ENCODE data around the gene GOLPH3L. TPM values are rescaled to one million over a fixed set of nuclear protein-coding genes. Genes with fewer than 3 reads are reported as not detected.
"Not testable (repeated sequence)": the region's sequence is repeated elsewhere in the genome, so short reads cannot be mapped to it uniquely, and the experiment has no call there.

Gene GOLPH3L
- total RNA-seq, 1 donor from 2014 or later, result 16.5 TPM

DNA sequence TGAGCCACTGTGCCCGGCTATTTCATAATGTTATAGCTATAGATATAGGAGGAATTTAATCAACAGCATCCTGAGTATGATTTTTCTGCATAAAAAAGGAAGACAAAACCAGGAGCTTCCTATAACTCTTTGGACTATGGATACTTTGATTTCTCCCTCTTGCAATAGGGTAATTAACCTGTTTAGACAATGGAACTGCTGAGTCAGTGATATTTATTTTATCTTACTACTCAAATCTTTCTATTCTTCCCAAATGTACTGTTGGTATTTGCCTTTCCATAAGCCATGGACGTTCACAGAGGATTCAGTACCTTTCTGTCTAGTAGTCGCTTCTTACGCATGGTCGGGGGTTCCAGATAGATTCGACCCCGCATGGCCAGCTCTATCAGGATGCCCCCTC, 33.6 kb downstream of the GOLPH3L start:
- intact Hi-C loops (cut with DNase I), result no loop called here
- no peak for ATAC-seq
- no peak for DNase-seq (ENCODE audit: missing footprints)

DNA sequence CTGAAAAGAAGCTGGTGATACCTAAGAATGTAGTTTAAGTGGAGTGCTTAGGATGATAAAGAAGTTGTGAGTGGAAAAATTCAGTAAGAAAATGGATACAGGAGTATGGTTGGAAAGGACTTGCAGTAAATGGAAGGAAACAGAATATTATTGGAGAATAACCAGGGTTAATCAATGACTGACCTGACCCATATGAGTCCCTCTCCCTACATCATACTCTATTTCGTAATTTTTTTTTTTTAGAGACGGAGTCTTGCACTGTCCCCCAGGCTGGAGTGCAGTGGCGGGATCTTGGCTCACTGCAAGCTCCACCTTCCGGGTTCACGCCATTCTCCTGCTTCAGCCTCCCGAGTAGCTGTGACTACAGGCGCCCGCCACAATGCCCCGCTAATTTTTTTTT, 34.1 kb downstream of the GOLPH3L start:
- ATAC-seq, result no peak
- DNase-seq (ENCODE audit: missing footprints), result no peak
- intact Hi-C loops (cut with DNase I), result no loop called here

DNA sequence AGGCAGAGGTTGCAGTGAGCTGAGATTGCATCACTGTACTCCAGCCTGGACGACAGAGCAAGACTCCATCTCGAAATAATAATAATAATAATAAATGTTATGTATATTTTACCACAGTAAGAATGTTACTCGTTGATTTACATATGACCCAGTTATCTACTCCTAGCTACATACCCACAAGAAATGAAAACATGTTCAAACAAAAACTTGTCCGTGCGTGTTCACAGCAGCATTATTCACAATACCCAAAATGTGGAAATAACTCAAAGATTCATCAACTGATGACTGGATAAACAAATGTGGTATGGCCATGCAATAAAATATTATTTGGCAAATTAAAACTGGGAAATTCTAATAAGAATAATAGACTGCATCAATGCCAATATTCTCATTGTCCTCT, 35.8 kb downstream of the GOLPH3L start:
- intact Hi-C loops (cut with DNase I), result no loop called here
- DNase-seq (ENCODE audit: missing footprints) (no peak), ATAC-seq (no peak)

DNA sequence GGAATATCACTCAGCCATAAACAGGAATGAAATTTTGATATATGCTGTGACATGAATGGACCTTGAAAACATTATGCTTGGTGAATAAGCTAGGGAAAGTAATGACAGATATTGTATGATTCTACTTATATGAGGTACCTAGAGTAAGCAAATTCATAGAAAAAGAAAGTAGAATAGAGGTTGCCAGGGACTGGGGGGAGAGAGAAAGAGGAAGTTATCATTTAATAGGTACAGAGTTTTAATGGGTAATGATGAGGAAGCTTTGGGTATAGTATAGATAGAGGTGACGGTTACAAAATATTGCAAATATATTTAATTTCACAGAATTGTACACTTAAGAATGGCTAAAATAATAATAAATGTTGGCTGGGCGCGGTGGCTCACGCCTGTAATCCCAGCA, 36.4 kb downstream of the GOLPH3L start:
- DNase-seq (ENCODE audit: missing footprints), result no peak
- intact Hi-C loops (cut with DNase I), result no loop called here
- no peak for ATAC-seq

DNA sequence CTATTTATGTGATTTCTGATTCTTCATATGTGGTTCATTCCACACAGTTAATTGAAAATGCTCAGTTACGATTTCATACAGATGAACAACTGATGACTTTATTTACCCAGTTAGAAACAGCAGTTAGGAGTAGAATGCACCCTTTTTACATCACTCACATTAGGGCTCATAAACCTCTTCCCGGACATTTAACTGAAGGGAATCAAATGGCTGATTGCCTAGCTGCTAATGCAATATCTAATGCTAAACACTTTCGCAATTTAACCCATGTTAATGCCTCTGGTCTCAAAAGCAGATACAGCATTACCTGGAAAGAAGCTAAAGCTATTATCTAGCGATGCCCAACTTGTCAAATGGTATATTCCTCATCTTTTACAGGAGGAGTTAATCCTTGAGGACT, 39.9 kb downstream of the GOLPH3L start:
- ATAC-seq; DNase-seq (ENCODE audit: missing footprints); intact Hi-C loops (cut with DNase I): not testable (repeated sequence)

DNA sequence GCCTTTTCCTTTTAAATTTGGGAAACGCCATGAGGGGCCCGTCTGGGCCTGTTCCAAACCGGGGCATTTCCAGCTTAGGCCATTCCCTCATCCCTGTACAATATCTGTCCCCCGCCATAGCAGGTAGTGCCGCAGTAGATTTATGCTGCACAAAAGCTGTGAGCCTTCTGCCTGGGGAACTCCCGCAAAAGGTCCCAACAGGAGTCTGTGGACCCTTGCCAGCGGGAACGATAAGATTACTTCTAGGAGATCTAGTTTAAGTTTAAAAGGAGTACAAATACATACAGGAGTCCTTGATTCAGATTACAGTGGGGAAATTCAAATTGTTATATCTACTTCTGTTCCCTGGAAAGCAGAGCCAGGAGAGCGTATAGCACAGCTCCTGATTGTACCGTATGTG, 42.3 kb downstream of the GOLPH3L start:
- ATAC-seq; intact Hi-C loops (cut with DNase I); DNase-seq (ENCODE audit: missing footprints): not testable (repeated sequence)

DNA sequence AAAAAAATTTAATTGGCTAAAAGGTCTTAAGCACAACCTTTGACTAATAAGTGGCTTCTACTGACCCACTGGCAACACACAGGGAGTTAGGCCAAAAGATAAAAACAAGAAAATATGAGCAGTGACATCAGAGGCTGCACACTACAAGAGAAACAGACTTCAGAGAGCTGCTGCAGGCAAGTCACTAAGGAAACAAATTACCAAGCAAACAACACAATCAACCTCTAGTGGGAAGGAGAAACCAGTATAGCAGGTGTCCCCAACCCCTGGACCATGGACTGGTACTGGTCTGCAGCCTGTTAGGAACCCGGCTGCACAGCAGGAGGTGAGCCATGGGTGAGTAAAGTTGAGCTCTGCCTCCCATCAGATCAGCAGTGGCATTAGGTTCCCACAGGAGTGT, 46.8 kb downstream of the GOLPH3L start:
- DNase-seq (ENCODE audit: missing footprints), result no peak
- intact Hi-C loops (cut with DNase I), result no loop called here
- ATAC-seq, result peak; percentile 89

DNA sequence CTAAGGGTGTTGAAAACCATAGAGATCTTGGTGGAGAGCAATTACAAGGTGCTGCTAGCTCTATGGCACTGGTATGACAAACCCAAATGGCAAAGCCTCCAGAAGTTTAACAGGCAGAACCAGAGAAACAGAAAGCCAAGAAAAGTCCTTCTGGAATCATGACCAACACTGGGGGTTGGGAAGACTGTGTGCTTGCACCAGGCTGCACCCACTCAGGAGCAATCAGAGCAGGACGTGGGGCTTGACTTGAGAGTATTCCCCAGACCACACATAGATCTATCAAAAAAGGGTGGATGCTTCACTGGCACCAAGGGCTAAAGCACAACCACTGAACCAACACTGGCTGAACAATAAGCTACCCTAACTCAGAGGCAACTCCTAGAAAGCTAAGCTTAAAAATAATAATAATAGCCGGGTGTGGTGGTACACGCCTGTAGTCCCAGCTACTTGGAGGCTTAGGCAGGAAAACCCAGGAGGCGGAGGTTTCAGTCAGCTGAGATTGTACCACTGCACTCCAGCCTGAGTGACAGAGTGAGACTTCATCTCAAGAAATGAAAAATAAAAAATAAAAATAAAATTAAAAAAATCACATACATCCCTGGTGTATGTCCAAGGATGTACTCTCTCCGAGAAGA, 47.4 kb downstream of the GOLPH3L start:
- DNase-seq (ENCODE audit: missing footprints) (no peak), ATAC-seq (peak; percentile 38)
- intact Hi-C loops (cut with DNase I), result no loop called here

DNA sequence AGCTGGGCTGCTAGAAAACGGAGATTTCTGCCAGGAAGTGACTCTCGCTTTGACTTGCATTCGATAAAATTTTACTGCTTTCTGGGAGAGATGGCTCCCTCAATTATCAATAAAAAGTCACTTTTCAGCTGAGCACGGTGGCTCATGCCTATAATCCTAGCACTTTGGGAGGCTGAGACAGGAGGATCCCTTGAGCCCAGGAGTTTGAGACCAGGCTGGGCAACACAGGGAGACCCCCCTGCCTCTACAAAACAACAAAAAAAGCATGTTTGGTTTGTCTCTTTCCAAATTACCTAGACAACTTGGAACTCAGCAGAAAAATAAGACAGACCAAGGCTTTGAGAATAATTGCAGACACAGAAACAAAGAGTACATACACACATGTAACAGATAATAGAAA, 54.7 kb downstream of the GOLPH3L start:
- no peak for ATAC-seq
- no peak for DNase-seq (ENCODE audit: missing footprints)
- intact Hi-C loops (cut with DNase I), result no loop called here

DNA sequence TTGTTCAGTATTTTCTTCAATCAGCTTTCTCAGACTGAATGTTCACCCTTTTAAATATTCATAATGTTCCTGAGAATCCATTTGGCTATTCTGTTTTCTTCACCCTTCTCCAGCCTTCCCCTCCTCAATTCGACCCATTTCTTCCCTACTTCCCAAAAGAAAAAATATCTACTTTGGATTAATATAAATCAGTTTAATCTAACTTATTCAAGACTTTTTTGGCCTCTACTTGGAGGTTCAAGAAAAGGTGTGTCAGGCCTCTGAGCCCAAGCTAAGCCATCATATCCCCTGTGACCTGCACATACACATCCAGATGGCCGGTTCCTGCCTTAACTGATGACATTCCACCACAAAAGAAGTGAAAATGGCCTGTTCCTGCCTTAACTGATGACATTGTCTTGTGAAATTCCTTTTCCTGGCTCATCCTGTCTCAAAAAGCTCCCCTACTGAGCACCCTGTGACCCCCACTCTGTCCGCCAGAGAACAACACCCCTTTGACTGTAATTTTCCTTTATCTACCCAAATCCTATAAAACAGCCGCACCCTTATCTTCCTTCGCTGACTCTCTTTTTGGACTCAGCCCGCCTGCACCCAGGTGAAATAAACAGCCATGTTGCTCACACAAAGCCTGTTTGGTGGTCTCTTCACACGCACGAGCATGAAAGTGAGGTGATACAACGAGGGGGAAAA, 55.7 kb downstream of the GOLPH3L start:
- ATAC-seq; DNase-seq (ENCODE audit: missing footprints); intact Hi-C loops (cut with DNase I): not testable (repeated sequence)

DNA sequence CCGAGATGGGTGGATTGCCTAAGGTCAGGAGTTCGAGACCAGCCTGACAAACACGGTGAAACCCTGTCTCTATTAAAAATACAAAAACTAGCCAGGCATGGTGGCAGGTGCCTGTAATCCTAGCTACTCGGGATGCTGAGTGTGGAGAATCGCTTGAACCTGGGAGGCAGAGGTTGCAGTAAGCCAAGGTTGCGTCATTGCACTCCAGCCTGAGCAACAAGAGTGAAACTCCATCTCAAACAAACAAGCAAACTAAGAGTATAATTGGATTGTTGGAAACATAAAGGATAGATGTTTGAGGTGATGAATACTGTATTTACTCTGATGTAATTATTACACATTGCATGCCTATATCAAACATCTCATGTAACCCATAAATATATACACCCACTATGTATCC, 58.5 kb downstream of the GOLPH3L start:
- DNase-seq (ENCODE audit: missing footprints); intact Hi-C loops (cut with DNase I); ATAC-seq: not testable (repeated sequence)

DNA sequence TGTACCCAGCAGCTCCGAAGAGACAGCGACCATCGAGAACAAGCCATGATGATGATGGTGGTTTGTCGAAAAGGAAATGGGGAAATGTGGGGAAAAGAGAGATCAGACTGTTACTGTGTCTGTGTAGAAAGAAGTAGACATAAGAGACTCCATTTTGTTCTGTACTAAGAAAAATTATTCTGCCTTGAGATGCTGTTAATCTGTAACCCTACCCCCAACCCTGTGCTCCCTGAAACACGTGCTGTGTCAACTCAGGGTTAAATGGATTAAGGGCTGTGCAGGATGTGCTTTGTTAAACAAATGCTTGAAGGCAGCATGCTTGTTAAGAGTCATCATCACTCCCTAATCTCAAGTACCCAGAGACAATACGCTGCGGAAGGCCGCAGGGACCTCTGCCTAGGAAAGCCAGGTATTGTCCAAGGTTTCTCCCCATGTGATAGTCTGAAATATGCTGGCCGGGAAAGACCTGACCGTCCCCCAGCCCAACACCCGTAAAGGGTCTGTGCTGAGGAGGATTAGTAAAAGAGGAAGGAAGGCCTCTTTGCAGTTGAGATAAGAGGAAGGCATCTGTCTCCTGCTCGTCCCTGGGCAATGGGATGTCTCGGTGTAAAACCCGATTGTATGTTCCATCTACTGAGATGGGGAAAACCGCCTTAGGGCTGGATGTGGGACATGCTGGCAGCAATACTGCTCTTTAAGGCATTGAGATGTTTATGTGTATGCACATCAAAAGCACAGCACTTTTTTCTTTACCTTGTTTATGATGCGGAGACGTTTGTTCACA, 61.9 kb downstream of the GOLPH3L start:
- DNase-seq (ENCODE audit: missing footprints); ATAC-seq; intact Hi-C loops (cut with DNase I): not testable (repeated sequence)

DNA sequence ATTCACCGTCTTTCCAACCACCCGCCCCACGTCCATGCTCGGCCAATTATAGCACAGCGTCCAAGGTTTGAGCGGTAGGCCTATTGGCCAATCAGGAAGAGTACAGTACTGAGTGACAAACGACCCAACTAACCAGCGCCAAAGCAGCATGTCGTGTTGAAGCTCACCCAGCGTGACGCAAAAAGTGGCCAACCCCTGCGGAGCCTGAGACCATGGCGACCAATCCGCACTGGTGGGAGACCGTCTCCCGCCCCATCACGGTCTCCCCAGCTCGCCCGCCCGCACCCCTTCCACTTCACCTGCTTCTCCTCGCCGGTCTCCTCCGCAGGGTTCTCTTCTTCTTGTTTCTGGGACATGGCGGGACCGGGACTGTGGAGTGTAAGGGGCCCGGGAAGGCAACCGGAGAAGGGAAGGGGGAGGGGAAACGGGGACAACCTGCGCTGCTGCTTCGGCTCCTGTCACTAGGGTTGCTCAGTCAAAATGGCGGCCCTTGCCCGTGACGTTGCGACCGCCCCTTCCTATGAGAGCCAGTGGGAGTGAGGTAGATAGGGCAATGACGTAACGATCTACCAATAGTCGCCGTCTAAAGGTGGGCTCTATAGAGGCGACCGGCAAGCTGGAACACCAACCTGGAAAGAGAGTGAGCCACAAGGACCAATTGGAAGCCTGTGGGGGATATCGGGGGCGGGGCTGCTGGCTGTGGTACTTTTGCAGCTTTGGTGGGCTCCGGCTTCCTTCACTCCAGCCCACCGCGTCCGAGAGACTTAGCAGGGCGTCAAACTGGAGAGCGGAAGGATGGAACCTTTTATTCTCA, 67.6 kb downstream of the GOLPH3L start, which contains the start of gene ENSA:
TSS of gene ENSA (minus strand) at position 498 of the 814 bp plus-strand sequence. CDS start at position 356, 142 bp downstream.
- intact Hi-C loops (cut with DNase I), result loop anchor here (2.0 to 10.0 kb wide), 3 partner anchors 51 to 165 kb away; partner anchors contain the start of gene MCL1
- DNase-seq (ENCODE audit: missing footprints) (peak; percentile 99), ATAC-seq (peak; percentile 97)

DNA sequence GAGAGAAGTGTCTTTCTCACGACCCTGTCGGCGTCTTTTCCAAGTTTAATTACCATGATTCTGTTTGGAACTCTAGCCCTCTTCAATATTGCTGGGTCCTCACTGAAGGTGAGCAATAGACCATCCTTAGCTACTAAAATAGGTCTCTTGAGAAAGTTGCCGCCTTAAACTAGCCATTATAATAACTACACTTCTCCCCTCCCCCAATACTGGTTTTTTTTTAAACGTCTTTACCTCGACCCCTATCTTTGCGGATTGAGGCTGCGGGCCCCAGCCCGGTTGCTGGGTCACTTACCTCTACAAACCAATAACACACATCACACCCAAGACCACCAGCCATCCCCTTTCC, 68.2 kb downstream of the GOLPH3L start:
- ATAC-seq (no peak), DNase-seq (ENCODE audit: missing footprints) (no peak)
- intact Hi-C loops (cut with DNase I), result loop anchor here (2.0 to 10.0 kb wide), 3 partner anchors 50 to 164 kb away; partner anchors contain the start of gene MCL1

DNA sequence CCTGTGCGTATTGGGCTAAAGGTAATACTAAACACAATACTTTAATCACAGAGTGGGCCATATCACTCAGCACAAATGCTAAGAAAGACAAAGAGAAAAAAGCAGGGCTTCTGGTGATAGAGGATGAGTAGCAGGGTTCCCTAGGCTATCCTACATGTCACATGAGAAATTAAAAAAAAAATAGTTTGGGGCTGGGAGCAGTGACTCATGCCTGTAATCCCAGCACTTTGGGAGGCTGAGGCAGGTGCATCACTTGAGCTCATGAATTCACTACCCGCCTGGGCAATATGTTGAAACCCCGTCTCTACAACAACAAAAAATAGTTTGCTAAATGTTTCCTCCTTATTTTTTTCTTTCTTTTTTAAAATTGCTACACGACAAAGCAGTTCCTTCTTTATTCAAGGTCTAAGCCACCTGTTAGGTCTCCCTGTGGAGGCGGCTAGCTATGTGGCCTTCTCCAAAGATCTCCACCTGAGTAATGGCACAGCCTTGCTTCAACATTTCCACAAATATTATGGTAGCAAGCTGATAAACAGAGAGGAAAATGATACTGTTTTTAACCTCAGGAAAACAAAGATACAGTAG, 69.0 kb downstream of the GOLPH3L start:
- intact Hi-C loops (cut with DNase I), result loop anchor here (2.0 to 10.0 kb wide), 3 partner anchors 49 to 163 kb away; partner anchors contain the start of gene MCL1
- no peak for ATAC-seq

DNA sequence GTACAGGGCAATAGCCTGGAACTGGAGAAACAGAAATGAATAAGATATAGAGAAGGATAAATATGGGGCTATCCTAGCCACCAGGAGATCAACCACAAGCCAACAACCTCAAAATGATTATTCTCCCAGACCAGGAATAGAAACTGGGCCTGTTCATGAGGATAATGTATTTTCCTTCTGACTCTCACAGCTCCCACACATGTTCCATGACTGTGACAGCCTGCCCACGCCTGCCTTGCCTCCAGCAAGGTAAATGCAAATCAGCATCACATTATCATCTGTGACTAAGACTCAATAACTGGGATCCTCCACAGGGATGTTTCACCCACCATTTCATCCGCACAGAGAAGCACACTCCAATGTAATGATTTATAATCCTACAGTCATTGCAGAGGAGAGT, 70.8 kb downstream of the GOLPH3L start:
- DNase-seq (ENCODE audit: missing footprints) (no peak), ATAC-seq (no peak)
- intact Hi-C loops (cut with DNase I), result loop anchor here (10.0 kb wide), 1 partner anchor 161 kb away; no protein-coding TSS in a partner anchor

More for the DNA sequence above, 69.0 kb downstream of the GOLPH3L start:
- no peak for DNase-seq (ENCODE audit: missing footprints)

DNA sequence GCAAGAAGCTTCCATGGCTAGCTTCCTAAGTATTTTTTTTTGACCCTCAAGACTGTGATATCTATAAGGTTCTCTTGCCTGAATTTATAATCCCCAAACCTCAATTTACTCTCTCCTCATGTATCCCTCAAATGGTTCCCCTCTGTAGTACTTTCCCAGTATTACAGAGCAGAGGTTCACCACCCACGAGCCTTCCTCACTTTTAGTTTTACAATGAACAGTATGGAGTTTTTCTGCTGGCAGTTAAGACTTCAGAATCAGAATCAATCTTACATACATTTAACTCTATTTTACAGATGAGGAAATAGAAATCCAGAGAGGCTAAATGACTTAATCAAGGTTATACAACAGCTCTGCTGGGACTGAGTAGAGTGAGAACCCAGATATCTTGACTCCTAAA, 72.4 kb downstream of the GOLPH3L start:
- intact Hi-C loops (cut with DNase I), result loop anchor here (10.0 kb wide), 1 partner anchor 160 kb away; no protein-coding TSS in a partner anchor
- ATAC-seq; DNase-seq (ENCODE audit: missing footprints): not testable (repeated sequence)

DNA sequence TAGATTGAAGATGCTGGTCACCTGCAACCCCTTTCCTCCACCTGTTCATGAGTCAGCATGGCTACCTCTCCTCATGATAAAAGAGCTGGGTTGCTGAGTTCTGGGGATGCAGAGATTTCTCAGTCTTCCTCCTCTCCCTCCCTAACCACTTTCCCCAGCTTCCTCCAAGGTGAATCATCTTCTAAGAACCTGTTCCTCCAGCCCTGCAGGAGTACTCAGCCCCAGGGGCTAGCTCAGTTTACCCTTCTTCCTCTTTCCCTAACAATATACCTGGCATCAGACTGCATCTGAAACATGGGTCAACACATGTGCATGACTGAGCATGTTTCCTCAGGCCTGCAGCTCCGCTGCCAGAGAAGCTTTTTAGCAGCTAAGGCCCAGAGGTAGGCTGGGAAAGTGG, 72.8 kb downstream of the GOLPH3L start:
- ATAC-seq; DNase-seq (ENCODE audit: missing footprints): not testable (repeated sequence)
- intact Hi-C loops (cut with DNase I), result loop anchor here (10.0 kb wide), 1 partner anchor 159 kb away; no protein-coding TSS in a partner anchor

All from Right ventricle myocardium inferior (tissue), 1 donor.